OCI-LY7 (cell line): ENCODE results near the gene MS4A18.

ENCODE experiments used
- EZH2phosphoT487 ChIP-seq: fragments of 200-600 bp; sonication (generic); IDR thresholded peaks from 2 replicates; pipeline ENCODE4 v1.6.1; 2018; ENCODE audit warnings: low read depth, borderline replicate concordance, mild to moderate bottlenecking, mixed run types, antibody characterized with exemption, low read length, moderate library complexity, mixed read lengths
- TF ChIP-seq, protein P1 (sequence below): fragments of 200-600 bp; sonication (generic); conservative IDR thresholded peaks from 2 replicates; pipeline ENCODE4 v1.5.1; 2014; ENCODE audit warnings: mild to moderate bottlenecking, antibody characterized with exemption, low read length, moderate library complexity, mixed read lengths

DNA sequence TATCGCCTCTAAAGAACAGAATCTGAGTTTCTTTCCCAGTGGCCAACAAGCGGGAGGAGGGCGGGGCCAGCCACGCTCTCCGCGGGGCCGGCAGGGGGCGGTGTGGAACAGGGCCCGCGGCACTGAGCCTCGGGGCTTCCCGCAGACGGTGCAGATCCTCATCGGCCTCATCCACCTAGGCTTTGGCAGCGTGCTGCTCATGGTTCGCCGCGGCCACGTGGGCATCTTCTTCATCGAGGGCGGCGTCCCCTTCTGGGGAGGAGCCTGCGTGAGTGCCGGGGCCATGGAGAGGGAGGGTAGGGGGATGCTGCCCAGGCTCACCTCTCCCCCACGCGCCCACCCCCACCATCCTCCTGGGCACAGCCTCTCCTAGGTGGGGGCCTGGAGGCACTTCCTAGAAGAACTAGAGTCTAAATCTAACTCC lies 42.9 kb downstream of the MS4A18 start:
- TF ChIP-seq, protein P1, sequence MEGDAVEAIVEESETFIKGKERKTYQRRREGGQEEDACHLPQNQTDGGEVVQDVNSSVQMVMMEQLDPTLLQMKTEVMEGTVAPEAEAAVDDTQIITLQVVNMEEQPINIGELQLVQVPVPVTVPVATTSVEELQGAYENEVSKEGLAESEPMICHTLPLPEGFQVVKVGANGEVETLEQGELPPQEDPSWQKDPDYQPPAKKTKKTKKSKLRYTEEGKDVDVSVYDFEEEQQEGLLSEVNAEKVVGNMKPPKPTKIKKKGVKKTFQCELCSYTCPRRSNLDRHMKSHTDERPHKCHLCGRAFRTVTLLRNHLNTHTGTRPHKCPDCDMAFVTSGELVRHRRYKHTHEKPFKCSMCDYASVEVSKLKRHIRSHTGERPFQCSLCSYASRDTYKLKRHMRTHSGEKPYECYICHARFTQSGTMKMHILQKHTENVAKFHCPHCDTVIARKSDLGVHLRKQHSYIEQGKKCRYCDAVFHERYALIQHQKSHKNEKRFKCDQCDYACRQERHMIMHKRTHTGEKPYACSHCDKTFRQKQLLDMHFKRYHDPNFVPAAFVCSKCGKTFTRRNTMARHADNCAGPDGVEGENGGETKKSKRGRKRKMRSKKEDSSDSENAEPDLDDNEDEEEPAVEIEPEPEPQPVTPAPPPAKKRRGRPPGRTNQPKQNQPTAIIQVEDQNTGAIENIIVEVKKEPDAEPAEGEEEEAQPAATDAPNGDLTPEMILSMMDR: no peak
- TF ChIP-seq EZH2phosphoT487: no peak
